Left renal cortex interstitium (tissue), 4 donors: ENCODE data around the gene CAMK2B. TPM values are rescaled to one million over a fixed set of nuclear protein-coding genes. Genes with fewer than 3 reads are reported as not detected.

Experiments used
- DNase-seq, 4 donors: peaks; one replicate each; pipeline ENCODE4 v3.0.0-alpha.2; 2013; ENCODE audit warnings: low read depth in 4 of 4, low spot score in 2 of 4, missing footprints in 1 of 4
- polyA plus RNA-seq, 4 donors: library from polyadenylated mRNA; unstranded; fragments of 120-200 nt; gene quantifications; one replicate each; pipeline ENCODE4 v1.2.1, GENCODE V29; 2013; ENCODE audit not compliant: insufficient read length in 4 of 4

Gene CAMK2B
- polyA plus RNA-seq, 4 donors: 1.7 to 4.3 (median 3.1) TPM

- no peak for DNase-seq
Observed at GRCh38 chr7:44220358-44221112, 104.9 kb downstream of the CAMK2B start.

- no peak for DNase-seq
Observed at GRCh38 chr7:44220046-44220357, 105.4 kb downstream of the CAMK2B start.

DNA sequence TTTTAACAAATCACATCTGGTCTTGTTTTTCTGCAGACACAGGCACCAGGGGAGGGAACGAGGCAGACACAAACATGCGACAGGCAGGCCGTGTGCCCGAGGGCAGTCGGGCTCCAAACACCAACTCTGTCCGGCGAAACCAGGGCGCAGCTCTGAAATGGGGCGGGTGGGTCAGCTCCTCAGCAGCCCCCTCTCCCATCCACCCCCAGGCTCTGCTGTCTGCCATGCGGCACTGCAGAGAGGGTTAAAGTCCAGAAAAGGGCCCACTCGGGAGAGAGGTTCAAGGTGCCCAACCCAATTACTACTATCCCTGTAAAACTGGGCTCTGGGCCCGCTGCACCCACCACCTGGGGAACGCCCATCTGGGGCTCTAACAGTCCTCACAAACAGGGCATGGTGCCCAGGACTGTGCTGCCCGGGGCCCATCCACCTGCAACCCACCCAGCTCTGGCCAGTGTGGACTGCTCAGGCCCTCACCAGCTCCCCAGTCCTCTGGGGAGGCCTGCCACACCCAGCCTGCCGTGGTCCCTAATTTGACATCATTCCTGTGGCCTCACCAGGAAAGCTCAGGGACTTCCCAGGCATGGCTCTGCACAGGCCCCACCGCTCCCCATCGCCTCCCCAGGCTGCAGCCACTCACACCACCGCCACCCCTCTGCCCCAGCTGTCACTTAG is 105.9 kb downstream of the CAMK2B start:
- DNase-seq: no peak

GRCh38 chr7:44218418-44219201 is 106.8 kb downstream of the CAMK2B start:
- DNase-seq: no peak

DNA sequence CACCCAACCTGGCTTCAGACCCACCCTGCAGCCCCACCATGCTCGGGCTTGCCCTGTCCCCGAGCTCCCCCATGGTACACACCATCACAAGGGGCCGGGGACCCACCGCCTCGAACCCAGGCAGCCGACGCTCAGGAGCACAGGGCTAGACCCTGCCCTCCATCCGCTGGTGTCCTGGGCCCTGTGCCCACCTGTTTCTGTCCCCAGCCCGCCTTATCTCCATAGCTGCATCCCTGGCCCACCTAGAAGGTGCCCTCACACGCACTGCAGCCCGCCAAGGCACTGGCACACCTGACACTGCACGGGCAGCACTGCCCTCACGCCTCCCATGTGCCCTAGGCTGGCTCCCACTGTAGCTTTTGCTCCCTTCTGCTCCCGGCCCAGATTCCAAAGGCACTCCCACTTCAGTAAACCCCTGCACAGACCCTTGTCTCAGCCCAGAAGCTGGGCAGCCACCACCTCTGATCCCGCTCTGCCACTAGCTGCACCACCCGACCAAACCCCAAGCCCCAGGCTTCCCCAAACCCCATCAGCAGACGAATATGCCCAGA is 107.5 kb downstream of the CAMK2B start:
- DNase-seq: no peak

DNA sequence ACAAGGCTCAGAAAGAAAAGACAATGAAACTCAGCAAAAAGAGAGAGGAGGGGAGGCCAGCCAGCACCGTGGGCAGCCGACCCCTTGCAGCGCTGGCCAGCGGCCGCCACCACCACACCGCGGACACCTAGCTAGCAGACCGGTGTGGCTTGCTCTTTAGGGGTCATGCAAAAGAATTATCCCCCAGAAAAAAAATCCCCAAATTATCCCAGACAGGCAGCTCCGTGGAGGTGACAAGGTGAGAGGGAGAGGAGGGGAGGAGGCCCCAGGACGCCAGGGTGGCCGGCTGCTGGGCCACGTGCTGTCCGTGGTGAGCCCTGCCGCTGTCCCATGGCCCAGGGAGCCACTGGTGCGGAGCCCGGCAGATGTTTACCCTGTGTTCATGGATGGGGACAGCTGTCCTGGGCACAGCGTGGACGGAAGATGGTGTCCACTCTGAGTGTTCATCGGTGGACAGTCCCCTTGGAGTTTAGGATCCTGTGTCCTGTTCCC is 108.1 kb downstream of the CAMK2B start:
- DNase-seq: no peak

GRCh38 chr7:44216521-44217222 is 108.7 kb downstream of the CAMK2B start:
- no peak for DNase-seq

- DNase-seq: no peak
Observed at GRCh38 chr7:44216019-44216418, 109.4 kb downstream of the CAMK2B start.

- DNase-seq: no peak
Observed at GRCh38 chr7:44215531-44215930, 109.9 kb downstream of the CAMK2B start.

GRCh38 chr7:44213877-44214388 is 111.5 kb downstream of the CAMK2B start:
- DNase-seq: no peak

DNA sequence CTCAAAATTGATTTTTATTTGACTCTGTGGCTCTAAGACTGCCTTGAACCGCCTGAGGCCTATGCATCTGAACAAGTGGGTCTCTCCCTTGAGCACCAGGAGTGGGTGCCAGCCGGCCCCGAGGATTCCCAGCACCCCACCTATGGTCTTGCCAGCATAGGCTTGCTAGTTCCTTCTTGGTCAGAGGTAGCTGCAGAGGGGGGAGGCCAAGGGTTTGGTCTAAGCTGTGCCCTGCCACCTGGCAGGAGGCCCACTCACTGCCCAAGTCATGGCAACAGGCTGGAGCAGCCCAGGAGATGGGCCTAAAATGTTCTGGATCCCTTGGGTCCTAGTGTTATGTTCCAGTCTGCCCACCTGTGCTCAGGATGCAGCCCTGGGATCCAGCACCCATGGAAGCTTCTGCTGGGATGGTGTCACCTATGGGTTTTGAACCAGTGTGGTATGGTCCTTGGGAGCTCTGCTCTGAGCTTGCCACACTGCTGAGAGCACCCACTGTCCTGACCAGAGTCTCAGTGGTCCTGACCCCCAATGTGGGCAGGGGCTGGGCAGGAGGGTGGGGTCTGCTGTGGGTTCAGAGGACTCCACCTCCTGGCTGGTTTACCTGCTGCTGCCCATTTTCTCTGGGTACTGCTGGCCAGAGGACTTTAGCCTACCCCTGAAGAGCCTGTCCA is 112.1 kb downstream of the CAMK2B start:
- no peak for DNase-seq

GRCh38 chr7:44212581-44213184 is 112.7 kb downstream of the CAMK2B start:
- DNase-seq: no peak

- DNase-seq: no peak
Observed at GRCh38 chr7:44212018-44212417, 113.4 kb downstream of the CAMK2B start.

DNA sequence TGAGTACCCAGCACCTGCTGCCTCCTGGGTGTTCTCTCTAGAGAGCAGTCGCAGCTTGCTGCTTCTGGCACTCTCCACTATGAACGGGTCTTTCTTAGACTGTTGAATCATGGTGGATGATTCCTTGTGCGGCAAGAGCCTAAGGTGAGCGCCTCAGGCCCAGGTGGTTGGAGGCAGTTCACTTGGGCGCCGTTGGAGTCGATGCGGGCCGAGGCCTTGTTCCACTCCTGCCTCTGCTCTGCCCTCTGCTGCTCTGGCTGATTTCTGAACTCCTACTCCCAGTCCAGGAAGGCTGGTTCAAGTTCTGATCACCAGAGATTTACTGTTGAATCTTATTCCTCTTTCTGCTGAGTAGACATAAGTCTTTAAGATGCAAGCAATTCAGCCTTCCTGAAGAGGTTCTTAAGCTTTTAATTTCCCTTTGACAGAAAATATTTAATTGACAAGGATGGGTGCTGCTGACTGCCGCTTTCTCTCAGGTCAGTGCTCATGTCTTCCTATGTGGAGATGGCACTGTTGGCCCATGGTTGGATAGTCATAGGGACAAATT is 114.2 kb downstream of the CAMK2B start:
- DNase-seq: no peak

DNA sequence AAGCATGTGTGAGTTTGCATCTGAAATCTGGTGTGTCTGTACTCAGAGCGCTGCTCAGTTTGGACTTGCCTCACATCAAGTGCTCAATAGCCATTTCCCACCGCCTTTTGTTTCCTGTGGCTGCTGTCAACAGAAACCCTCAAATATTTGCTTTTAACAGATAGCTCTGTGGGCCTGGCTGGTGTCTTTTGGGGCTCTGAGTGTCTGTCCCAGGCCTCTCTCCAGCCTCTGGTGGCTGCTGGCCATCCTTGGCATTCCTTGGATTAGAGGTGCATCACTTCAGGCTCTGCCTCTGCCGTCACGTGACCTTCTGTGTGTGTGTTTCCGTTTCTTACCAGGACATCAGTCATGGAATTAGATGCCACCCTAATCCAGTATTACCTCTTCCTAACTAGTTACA is 115.3 kb downstream of the CAMK2B start:
- DNase-seq: no peak

DNA sequence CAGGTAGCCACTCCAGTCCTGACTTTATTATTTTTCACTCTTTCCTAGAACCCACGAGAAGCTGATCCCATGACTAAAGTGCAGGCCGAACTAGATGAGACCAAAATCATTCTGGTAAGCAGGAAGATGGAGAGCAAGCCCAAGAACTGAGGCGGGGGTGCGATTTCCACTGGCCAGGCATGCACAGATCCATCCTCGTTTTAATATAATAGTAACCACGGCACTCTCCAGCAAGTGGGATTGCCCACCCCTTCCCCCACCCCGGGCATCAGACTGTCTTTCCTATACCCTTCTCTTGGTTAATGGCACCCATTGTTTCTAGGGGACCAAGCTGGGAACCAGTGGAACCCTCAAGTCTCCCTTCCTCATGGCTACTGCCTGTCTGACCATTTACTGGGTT is 117.3 kb downstream of the CAMK2B start:
- DNase-seq: no peak

DNA sequence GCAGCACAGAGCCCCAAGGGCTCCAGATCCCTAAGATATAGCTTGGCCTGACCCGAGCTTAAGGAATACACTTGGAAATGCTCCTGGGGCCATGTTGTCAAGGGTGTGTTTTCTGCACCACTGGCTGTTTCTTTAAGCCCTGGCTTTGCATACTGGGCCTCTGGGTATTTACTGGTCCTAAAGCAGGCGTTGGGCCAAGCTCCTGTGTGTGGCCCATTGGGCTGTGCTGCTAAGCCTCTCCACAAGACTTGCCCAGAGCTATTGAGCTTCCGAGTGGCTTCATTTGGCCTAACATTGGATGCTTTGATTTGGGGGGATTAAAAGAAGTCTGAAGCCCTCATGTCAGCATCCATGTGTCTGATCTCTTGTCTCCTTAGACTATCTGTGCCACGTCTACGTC is 119.4 kb downstream of the CAMK2B start:
- DNase-seq: no peak

DNA sequence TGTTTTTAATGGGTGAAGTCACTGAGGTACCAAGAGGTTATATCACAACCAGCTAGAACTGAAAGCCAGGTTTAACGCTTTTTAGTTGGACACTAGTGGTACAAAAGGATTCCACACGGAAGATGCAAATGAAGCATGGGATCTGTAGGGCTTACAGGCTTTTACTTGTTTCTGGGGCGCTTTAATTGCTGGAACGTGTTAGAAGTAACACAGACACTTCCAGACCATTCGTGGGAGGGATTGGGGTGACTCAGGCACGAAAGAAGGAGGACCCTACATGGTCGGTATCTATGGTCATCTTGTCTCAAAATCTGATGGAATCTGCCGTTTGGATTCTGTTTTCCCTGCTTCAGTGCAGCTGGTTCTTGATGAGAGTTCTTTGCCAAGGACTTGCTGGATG is 123.6 kb downstream of the CAMK2B start:
- no peak for DNase-seq
